GM18868 (cell line): ENCODE results near the gene SCP2.

Experiments used
- ATAC-seq: cut with Tn5 transposase; IDR thresholded peaks from one replicate; pipeline ENCODE4 v1.9.1; 2021; ENCODE audit warnings: mild to moderate bottlenecking, moderate library complexity; ENCODE audit not compliant: unreplicated experiment

Gene SCP2

GRCh38 chr1:53026254-53026653, 99.2 kb downstream of the SCP2 start:
- ATAC-seq, result no peak

- no peak for ATAC-seq
Observed at GRCh38 chr1:53031732-53032131, 104.7 kb downstream of the SCP2 start.

GRCh38 chr1:53037159-53037558, 110.1 kb downstream of the SCP2 start:
- ATAC-seq, result no peak

GRCh38 chr1:53038566-53038965, 111.5 kb downstream of the SCP2 start:
- no peak for ATAC-seq

- no peak for ATAC-seq
Observed at GRCh38 chr1:53043271-53043670, 116.2 kb downstream of the SCP2 start.

- ATAC-seq, result no peak
Observed at GRCh38 chr1:53044926-53045325, 117.8 kb downstream of the SCP2 start.

GRCh38 chr1:53046930-53047329, 119.9 kb downstream of the SCP2 start:
- no peak for ATAC-seq

- no peak for ATAC-seq
Observed at GRCh38 chr1:53047737-53048736, 121.0 kb downstream of the SCP2 start.

GRCh38 chr1:53048960-53049573, 122.0 kb downstream of the SCP2 start:
- no peak for ATAC-seq

- ATAC-seq, result no peak
Observed at GRCh38 chr1:53049574-53049967, 122.5 kb downstream of the SCP2 start.

- no peak for ATAC-seq
Observed at GRCh38 chr1:53050310-53050709, 123.2 kb downstream of the SCP2 start.

GRCh38 chr1:53051676-53052075, 124.6 kb downstream of the SCP2 start:
- no peak for ATAC-seq

GRCh38 chr1:53057127-53057526, 130.1 kb downstream of the SCP2 start:
- ATAC-seq, result no peak

GRCh38 chr1:53060579-53060978, 133.5 kb downstream of the SCP2 start:
- ATAC-seq, result no peak

GRCh38 chr1:53061123-53061858, 134.2 kb downstream of the SCP2 start:
- ATAC-seq, result no peak

GRCh38 chr1:53061859-53062707, 135.0 kb downstream of the SCP2 start, which contains the start of gene PODN:
PODN (plus strand) TSS chr1:53062213; CDS start chr1:53069856, 7,643 bp downstream.
- ATAC-seq, result no peak

- no peak for ATAC-seq
Observed at GRCh38 chr1:53062708-53063591, 135.9 kb downstream of the SCP2 start.

- ATAC-seq, result no peak
Observed at GRCh38 chr1:53063744-53064515, 136.9 kb downstream of the SCP2 start.

GRCh38 chr1:53065391-53065790, 138.3 kb downstream of the SCP2 start:
- ATAC-seq, result no peak
